Endothelial cell of hepatic sinusoid (primary cell): ENCODE data around the gene ETV5.
"Not testable (repeated sequence)": the region's sequence is repeated elsewhere in the genome, so short reads cannot be mapped to it uniquely, and the experiment has no call there.

ENCODE experiments used
- in situ Hi-C: cut with HindIII; loops from 2 replicates; pipeline ENCODE4 v1.10.0; 2017; ENCODE audit warnings: low sequenced_read_pairs

The ETV5 gene

DNA sequence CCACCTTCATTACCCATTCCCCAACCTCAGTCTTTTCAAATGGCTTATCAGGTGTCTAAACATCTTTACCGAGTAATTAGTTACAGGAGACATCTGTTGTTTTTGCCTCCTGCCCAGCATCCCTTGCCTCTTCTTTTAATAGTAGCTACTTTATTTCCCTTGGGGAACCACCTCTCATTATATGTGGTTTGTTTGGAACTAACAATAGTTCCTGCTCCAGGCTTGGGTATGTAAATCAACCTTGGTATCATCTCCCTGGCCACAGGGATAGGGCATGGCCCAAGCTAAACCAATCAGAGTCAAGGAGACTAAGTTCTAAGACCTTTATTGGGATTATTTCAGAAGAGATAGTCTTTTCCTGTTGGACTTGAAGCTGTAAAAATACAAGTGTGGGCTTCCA is 76.6 kb downstream of the ETV5 start:
- in situ Hi-C loops: no loop called here

DNA sequence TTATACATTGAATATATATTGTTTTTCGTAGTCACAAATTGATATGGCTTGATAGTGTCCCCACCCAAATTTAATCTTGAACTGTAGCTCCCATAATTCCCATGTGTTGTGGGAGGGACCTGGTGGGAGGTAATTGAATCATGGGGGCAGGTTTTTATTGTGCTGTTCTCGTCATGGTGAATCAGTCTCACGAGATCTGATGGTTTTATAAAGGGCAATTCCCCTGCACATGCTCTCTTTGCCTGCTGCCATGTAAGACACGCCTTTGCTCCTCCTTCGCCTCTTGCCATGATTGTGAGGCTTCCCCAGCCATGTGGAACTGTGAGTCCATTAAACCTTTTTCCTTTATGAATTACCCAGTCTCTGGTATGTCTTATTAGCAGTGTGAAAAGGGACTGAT is 82.9 kb downstream of the ETV5 start:
- in situ Hi-C loops: not testable (repeated sequence)

DNA sequence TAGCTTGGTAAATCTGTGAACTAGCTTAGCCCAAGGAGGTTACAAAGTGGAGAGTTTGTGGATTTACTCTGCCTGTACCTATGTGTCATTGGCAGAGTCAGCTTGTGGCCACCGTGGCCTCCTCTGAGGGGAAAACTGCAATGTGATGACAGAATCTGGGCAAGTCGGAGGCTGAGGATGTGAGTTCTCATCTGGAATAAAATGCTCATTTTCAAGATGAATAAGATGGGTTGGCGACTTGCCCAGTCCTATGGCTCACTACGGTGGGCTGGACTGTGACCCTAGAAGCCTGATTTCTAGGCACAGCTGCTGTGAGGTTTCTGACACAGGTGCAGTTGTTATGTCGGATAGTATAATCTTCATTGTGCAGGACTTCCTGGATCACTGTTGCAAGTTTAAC is 83.7 kb downstream of the ETV5 start:
- in situ Hi-C loops: no loop called here

DNA sequence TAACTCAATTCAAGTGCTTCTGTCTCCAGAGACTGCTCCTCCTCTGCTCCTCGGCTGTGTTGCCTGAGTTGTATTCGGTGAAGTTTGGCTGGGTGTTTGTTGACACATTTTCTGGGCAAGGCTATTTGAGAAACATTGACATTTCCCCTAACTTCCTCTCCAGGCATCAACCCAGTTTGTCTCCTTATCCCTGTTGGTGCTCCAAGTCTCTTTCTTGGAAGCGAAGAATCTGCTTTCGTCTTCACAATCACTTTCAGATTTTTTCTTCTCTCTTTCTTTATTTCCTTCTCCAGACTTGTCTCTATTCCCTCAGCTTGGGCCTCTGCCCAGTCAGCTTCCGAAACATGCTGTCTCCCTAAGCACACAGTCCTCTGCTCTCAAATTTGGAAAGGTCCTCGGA is 84.7 kb downstream of the ETV5 start:
- in situ Hi-C loops: no loop called here

- in situ Hi-C loops: no loop called here
Observed at GRCh38 chr3:186022931-186023330, 86.0 kb downstream of the ETV5 start.

DNA sequence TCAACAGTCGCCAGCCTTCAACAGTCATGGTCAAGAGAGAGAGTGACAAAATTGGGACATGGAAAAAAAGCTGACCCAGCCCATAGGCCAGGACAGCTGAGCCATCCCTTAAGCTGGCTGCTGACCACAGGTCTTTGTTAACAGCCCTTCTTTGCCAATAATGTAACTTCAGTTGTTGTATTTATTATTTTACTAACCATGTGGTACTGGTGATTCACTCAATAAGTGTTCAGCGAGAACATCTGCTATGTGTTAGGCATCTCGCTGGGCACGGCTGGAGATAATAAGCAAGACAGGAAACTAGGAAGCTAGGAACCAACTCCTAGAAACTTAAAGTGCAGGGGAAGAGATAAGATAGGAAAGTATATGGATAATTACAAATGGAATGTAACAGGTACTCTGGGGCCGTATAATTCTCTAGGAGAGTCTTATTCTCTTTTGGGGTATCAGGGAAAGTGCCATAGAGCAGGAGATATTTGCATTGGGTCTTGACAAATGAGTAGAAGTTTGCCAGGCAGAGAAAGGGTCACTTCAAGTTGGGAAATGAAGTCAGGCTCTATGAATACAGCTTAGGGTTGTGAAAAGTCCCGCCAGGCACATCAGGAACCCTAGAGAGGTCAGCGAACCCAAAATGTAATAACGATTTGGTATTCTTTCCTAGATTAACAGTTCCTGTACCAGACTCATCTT is 87.1 kb downstream of the ETV5 start:
- in situ Hi-C loops: no loop called here

DNA sequence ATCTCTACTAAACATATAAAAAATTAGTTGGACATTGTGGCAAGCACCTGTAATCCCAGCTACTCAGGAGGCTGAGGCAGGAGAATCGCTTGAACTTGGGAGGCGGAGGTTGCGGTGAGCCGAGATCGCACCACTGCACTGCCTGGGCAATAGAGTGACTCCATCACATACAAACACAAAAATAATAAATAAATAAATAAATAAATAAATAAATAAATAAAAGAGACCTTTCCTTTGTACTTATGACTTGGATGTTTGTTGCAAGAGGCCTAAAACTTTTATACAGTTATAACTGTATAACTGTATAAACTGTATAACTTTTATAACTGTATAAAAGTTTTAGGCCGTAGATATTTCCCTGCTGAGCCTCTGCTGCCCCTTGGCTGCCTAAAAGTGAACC is 87.6 kb downstream of the ETV5 start:
- in situ Hi-C loops: not testable (repeated sequence)

GRCh38 chr3:186019288-186019687 is 89.6 kb downstream of the ETV5 start:
- in situ Hi-C loops: not testable (repeated sequence)

DNA sequence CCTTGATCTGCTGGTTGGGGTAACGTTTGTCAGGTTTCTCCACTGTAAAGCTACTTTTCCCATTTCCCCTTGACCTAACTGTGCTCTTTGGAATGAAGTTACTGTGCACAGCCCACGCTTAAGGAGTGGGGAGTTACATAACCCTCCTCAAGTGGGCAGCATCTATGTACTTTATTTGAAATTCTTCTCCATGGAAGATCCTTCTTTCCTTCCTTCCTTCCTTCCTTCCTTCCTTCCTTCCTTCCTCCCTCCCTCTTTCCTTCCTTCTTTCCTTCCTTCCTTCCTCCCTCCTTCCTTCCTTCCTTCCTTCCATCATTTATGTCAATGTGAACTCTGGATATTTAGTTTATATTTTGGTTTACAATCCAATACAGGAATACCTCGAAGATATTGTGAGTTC is 94.0 kb downstream of the ETV5 start:
- in situ Hi-C loops: no loop called here

- in situ Hi-C loops: no loop called here
Observed at GRCh38 chr3:186013312-186013711, 95.6 kb downstream of the ETV5 start.

DNA sequence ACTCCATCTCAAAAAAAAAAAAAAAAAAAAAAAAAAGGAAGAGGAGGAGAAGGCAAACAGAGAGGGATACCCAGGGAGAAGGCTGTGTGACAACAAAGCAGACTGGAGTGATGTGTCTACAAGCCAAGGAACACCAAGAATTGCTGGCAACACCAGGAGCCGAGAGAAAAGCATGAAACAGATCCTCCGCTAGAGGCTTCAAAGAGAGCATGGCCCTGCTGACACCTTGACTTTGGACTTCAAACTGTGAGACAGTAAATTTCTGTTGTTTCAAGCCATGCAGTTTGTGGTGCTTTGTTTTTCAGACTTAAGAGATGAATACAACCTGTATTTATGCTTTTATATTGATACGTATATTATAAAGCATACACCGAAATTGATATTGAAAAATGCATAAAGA is 96.8 kb downstream of the ETV5 start:
- in situ Hi-C loops: no loop called here

GRCh38 chr3:186004671-186005070 is 104.2 kb downstream of the ETV5 start:
- in situ Hi-C loops: no loop called here

DNA sequence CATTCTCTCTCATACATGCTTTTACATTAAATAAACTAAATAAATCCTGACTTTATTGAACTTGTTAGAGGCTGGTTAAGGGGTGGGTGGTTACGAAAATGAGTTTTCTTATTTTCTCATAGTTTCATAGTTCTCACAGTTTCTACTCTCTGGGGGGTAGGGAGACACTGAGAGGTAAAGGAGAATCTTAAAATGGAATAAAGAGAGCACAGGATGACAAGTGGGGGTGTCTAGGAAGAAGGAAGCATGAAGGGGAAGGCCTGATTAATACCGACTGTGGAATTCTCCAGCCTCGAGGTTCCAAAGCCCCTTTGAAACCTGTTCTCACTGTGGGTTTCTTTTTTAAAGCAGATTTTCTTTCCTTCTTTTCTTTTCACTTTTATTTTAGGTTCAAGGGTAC is 104.7 kb downstream of the ETV5 start:
- in situ Hi-C loops: no loop called here

GRCh38 chr3:186003610-186004009 is 105.3 kb downstream of the ETV5 start:
- in situ Hi-C loops: no loop called here

GRCh38 chr3:186002884-186003472 is 105.9 kb downstream of the ETV5 start:
- in situ Hi-C loops: no loop called here

DNA sequence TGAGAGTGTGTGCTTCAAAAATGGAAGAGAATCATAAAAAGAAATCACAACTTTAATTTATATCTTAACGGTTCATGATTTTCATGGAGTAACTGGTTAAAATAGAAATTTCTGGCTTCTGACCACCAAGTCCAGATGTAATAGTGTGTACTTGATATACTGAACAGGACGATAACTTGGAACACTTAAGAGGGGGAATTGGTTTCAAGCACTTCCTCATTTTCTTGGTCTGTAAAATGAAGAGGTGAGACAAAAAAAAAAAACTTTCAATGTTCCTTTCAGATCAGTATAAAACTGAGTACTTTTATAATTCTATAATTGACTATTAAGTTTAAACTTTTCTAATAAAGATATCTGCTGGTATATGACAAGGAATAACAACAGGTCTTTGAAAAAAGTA is 107.0 kb downstream of the ETV5 start:
- in situ Hi-C loops: no loop called here

- in situ Hi-C loops: loop anchor here (10.0 to 25.0 kb wide), 2 partner anchors 288 to 526 kb away; no protein-coding TSS in a partner anchor
Observed at GRCh38 chr3:185999221-185999620, 109.7 kb downstream of the ETV5 start.

DNA sequence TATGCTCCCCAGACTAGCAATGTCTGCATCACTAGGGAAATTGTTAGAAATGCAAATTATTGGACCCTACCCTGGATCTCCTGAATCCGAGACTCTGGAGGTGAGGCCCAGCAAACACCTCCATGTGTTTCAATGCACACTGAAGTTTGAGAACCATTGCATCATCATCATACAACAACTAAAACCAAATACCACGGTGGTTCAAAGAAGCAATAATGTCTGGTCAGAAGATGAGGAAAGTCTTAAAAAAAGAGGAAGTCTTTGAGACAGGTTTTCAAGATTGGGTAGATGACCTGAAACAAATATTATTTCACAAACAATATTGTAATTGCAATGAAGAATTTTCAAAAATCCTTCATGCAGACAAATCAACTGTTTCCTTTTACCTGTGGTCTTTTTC is 110.8 kb downstream of the ETV5 start:
- in situ Hi-C loops: loop anchor here (10.0 to 25.0 kb wide), 2 partner anchors 289 to 527 kb away; no protein-coding TSS in a partner anchor

DNA sequence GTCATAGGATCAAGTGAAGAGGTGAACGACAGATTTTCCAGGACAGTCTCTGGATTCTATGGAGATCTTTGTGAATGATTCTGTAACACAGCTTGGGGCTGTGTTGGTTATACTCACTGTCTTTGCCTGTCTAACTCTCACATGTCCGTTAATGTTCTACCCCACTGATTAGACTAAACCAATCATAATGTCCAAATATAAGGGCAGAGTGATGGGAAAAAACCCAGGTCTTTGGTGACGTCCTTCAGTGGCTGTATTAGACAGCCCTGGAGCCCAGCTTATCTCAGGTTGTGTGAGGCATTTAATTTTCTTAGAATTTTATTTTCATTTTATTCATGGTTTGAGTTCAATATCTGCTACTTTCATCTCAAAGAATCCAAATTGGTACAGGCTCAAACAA is 111.8 kb downstream of the ETV5 start:
- in situ Hi-C loops: loop anchor here (10.0 to 25.0 kb wide), 2 partner anchors 290 to 528 kb away; no protein-coding TSS in a partner anchor
